ENCODE data around the gene MLXIPL.
A peak's percentile ranks its signal among the peaks of the same experiment; 100 is the strongest.
"Not testable (repeated sequence)": the region's sequence is repeated elsewhere in the genome, so short reads cannot be mapped to it uniquely, and the experiment has no call there.

Gene MLXIPL

GRCh38 chr7:73646785-73647724, 22.7 kb upstream of the MLXIPL start:
- no peak for DNase-seq

GRCh38 chr7:73645643-73646174, 21.4 kb upstream of the MLXIPL start:
- DNase-seq = no peak

- DNase-seq = no peak
Observed at GRCh38 chr7:73644688-73645286, 20.5 kb upstream of the MLXIPL start.

- no peak for DNase-seq
Observed at GRCh38 chr7:73642834-73643233, 18.5 kb upstream of the MLXIPL start.

- no peak for DNase-seq
Observed at GRCh38 chr7:73638911-73639310, 14.6 kb upstream of the MLXIPL start.

- no peak for DNase-seq
Observed at GRCh38 chr7:73635428-73636200, 11.3 kb upstream of the MLXIPL start.

GRCh38 chr7:73633844-73634243, 9.5 kb upstream of the MLXIPL start:
- no peak for DNase-seq

GRCh38 chr7:73633323-73633722, 9.0 kb upstream of the MLXIPL start:
- no peak for DNase-seq

- DNase-seq = no peak
Observed at GRCh38 chr7:73631558-73631957, 7.2 kb upstream of the MLXIPL start.

GRCh38 chr7:73628504-73628903, 4.2 kb upstream of the MLXIPL start:
- DNase-seq = no peak

GRCh38 chr7:73626814-73627213, 2.5 kb upstream of the MLXIPL start:
- no peak for DNase-seq

GRCh38 chr7:73625276-73625675, 954 bp upstream of the MLXIPL start:
- DNase-seq = no peak

- DNase-seq = no peak
Observed at GRCh38 chr7:73624669-73625001, 313 bp upstream of the MLXIPL start.

- peak; percentile 62 for DNase-seq
Observed at GRCh38 chr7:73622909-73623797, 1.2 kb downstream of the MLXIPL start.

- no peak for DNase-seq
Observed at GRCh38 chr7:73622527-73622908, 1.8 kb downstream of the MLXIPL start.

- no peak for DNase-seq
Observed at GRCh38 chr7:73621168-73622063, 2.9 kb downstream of the MLXIPL start.

- DNase-seq = not testable (repeated sequence)
Observed at GRCh38 chr7:73619394-73619793, 4.9 kb downstream of the MLXIPL start.

GRCh38 chr7:73618538-73618937, 5.8 kb downstream of the MLXIPL start:
- no peak for DNase-seq

GRCh38 chr7:73617520-73617919, 6.8 kb downstream of the MLXIPL start:
- not testable (repeated sequence) for DNase-seq

- no peak for DNase-seq
Observed at GRCh38 chr7:73615886-73616285, 8.4 kb downstream of the MLXIPL start.

GRCh38 chr7:73614937-73615336, 9.4 kb downstream of the MLXIPL start:
- DNase-seq = not testable (repeated sequence)

All from right kidney (tissue), 1 donor.